Effector memory CD8-positive, alpha-beta T cell (primary cell): Measurements from ENCODE around the gene SPAG8.
A peak's percentile ranks its signal among the peaks of the same experiment; 100 is the strongest.

ENCODE experiments used
- ATAC-seq: fragments of 150-1000 bp; cut with Tn5 transposase; replicated peaks from 2 replicates; pipeline ENCODE4 v1.10.0; 2021; ENCODE audit warnings: mild to moderate bottlenecking, moderate library complexity
- DNase-seq, 3 experiments: peaks; one replicate each; pipeline ENCODE4 v3.0.0; 2021
- H3K27ac Mint-ChIP-seq, 2 donors: one replicate each; pipeline ENCODE4 v1.8.0; 2022; ENCODE audit warnings: mild to moderate bottlenecking in 2 of 2, mixed read lengths in 2 of 2, moderate library complexity in 2 of 2
- H3K27me3 Mint-ChIP-seq, 2 donors: one replicate each; pipeline ENCODE4 v1.8.0; 2022; ENCODE audit warnings: mixed read lengths in 2 of 2
- H3K36me3 Mint-ChIP-seq: one replicate; pipeline ENCODE4 v1.8.0; 2022; ENCODE audit warnings: mild to moderate bottlenecking, moderate library complexity, mixed read lengths; ENCODE audit not compliant: insufficient read depth
- H3K4me1 Mint-ChIP-seq, 2 donors: one replicate each; pipeline ENCODE4 v1.8.0; 2022; ENCODE audit warnings: low read depth in 2 of 2, mixed read lengths in 2 of 2
- H3K4me3 Mint-ChIP-seq, 2 donors: one replicate each; pipeline ENCODE4 v1.8.0; 2022; ENCODE audit warnings: mild to moderate bottlenecking in 2 of 2, mixed read lengths in 2 of 2, moderate library complexity in 2 of 2
- H3K9me3 Mint-ChIP-seq, 2 donors: one replicate each; pipeline ENCODE4 v1.8.0; 2022; ENCODE audit warnings: mixed read lengths in 2 of 2

SPAG8 gene

GRCh38 chr9:35831040-35831439, 19.0 kb upstream of the SPAG8 start:
- Mint-ChIP-seq H3K4me3 (no peak overlapping the region), H3K36me3 (peaks cover 12% of the 10 kb centered on the region), H3K27ac (no peak overlapping the region), H3K4me1 (peaks cover 30 to 32% of the 10 kb centered on the region in 2 donors), H3K27me3 (no peaks in the 10 kb centered on the region), H3K9me3 (no peaks in the 10 kb centered on the region)
- DNase-seq (no peak), ATAC-seq (no peak)

DNA sequence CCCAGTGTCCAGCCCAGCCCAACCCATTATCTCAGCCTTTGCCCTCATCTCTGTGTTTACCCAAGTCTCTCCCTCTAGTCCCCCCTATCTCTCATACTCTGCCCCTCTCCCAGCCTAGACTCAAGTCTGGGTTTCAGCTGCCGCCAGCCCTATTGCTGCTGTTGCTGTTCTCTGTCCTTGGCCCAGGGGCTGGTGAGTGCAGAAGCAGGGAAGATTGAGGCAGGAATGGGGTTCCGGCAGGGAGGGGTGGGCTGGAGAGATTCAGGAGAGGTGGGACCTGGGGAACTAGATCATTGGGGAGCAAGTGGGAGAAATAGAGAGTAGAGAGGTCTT, 17.7 kb upstream of the SPAG8 start:
- no peak for DNase-seq
- H3K4me3 Mint-ChIP-seq, result peak overlapping the region; percentile 90 to 99
- no peaks in the 10 kb centered on the region for H3K9me3 Mint-ChIP-seq
- no peak for ATAC-seq
- peaks cover 12% of the 10 kb centered on the region for H3K36me3 Mint-ChIP-seq
- H3K4me1 Mint-ChIP-seq, result peaks cover 32% of the 10 kb centered on the region in 2 donors
- no peaks in the 10 kb centered on the region for H3K27me3 Mint-ChIP-seq
- peak overlapping the region; percentile 92 to 97 for H3K27ac Mint-ChIP-seq

- ATAC-seq, result peak; percentile 92
These were observed 17.2 kb upstream of the SPAG8 start, which contains the start of gene TMEM8B for GRCh38 chr9:35829084-35829763. TMEM8B (plus strand) TSS chr9:35829228; CDS start chr9:35829448, 220 bp downstream.

GRCh38 chr9:35828716-35829083, 16.6 kb upstream of the SPAG8 start, which contains the start of gene FAM221B:
FAM221B (minus strand) TSS chr9:35828732; CDS start chr9:35826161, 2,571 bp downstream.
- Mint-ChIP-seq H3K27me3 (no peaks in the 10 kb centered on the region), H3K36me3 (peaks cover 12% of the 10 kb centered on the region), H3K27ac (peak within 1 kb of the TSS; percentile 92 to 97), H3K4me1 (peaks cover 32% of the 10 kb centered on the region in 2 donors), H3K9me3 (no peaks in the 10 kb centered on the region), H3K4me3 (peak within 1 kb of the TSS; percentile 90 to 99)
- peak; percentile 21 for ATAC-seq
- peak in 1 of 3 experiments; percentile 31 for DNase-seq

More at GRCh38 chr9:35829084-35829763, 17.2 kb upstream of the SPAG8 start, which contains the start of gene TMEM8B:
- peak; percentile 86 to 87 (median 87) for DNase-seq
- Mint-ChIP-seq H3K4me3 (peak within 1 kb of the TSS; percentile 90 to 99), H3K27ac (peak within 1 kb of the TSS; percentile 92 to 97), H3K4me1 (peaks cover 32% of the 10 kb centered on the region in 2 donors), H3K36me3 (peaks cover 12% of the 10 kb centered on the region), H3K9me3 (no peaks in the 10 kb centered on the region), H3K27me3 (no peaks in the 10 kb centered on the region)

DNA sequence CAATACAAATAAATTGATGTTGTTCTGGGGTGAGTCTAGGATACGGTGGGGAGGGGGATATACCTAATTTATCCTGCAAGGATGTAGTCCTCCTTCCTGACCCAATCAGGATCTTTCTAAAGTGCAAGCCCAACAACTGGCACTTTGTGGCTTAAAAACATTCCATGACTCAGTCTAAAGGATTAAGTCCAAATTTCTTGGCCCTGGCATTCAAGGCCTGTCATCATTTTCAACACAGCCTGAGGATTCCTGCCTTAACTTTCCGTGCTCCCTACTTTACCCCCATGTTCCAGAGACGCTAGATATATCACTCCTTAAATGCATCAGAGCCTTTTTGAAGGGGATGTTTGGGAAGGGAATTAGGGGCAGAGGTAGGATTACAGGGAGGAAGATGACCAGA, 15.4 kb upstream of the SPAG8 start:
- H3K27ac Mint-ChIP-seq, result peak overlapping the region in 1 of 2 donors; percentile 97
- peaks cover 0 to 6% of the 10 kb centered on the region in 2 donors for H3K27me3 Mint-ChIP-seq
- no peak for DNase-seq
- peak overlapping the region; percentile 90 to 99 for H3K4me3 Mint-ChIP-seq
- H3K36me3 Mint-ChIP-seq, result peaks cover 12% of the 10 kb centered on the region
- ATAC-seq, result no peak
- peaks cover 32% of the 10 kb centered on the region in 2 donors for H3K4me1 Mint-ChIP-seq
- no peaks in the 10 kb centered on the region for H3K9me3 Mint-ChIP-seq

GRCh38 chr9:35826071-35826701, 14.1 kb upstream of the SPAG8 start:
- H3K27ac Mint-ChIP-seq, result no peak overlapping the region
- H3K36me3 Mint-ChIP-seq, result peaks cover 12% of the 10 kb centered on the region
- peak; percentile 38 for ATAC-seq
- no peaks in the 10 kb centered on the region for H3K9me3 Mint-ChIP-seq
- peak; percentile 36 to 42 (median 40) for DNase-seq
- H3K4me3 Mint-ChIP-seq, result no peak overlapping the region
- H3K27me3 Mint-ChIP-seq, result peaks cover 0 to 6% of the 10 kb centered on the region in 2 donors
- H3K4me1 Mint-ChIP-seq, result peaks cover 28 to 32% of the 10 kb centered on the region in 2 donors

- Mint-ChIP-seq H3K9me3 (no peaks in the 10 kb centered on the region), H3K4me1 (peaks cover 5 to 6% of the 10 kb centered on the region in 2 donors), H3K27ac (no peak overlapping the region), H3K4me3 (no peak overlapping the region), H3K27me3 (peaks cover 5 to 6% of the 10 kb centered on the region in 2 donors), H3K36me3 (peaks cover under 1% of the 10 kb centered on the region)
- DNase-seq (no peak), ATAC-seq (no peak)
These were observed 10.9 kb upstream of the SPAG8 start for GRCh38 chr9:35822926-35823325.

DNA sequence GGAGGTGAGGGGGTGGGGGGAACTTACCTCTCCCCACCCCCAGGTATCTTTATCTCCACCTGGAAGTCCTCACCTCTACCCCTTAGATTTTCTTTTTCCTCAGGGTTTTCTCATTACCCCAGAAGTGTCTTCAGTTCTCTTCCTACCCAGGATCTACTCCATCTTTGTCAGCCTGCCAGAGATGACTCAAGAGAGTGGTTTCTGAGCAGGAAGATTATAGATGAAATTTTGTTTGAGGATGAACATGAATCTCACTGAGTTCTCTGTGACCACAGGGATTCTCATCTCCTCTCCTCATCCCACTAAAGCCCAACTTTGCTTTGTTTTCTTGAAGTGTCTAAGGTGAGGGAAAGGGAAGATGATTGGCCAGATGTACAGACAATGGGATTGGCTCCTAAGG, 8.0 kb upstream of the SPAG8 start:
- Mint-ChIP-seq H3K9me3 (peaks cover 0 to 1% of the 10 kb centered on the region in 2 donors), H3K27me3 (peaks cover 6% of the 10 kb centered on the region in 2 donors), H3K36me3 (peaks cover 12% of the 10 kb centered on the region), H3K27ac (no peak overlapping the region), H3K4me3 (no peak overlapping the region), H3K4me1 (peaks cover 3 to 7% of the 10 kb centered on the region in 2 donors)
- ATAC-seq, result no peak
- no peak for DNase-seq

- peaks cover 6% of the 10 kb centered on the region in 2 donors for H3K27me3 Mint-ChIP-seq
- H3K36me3 Mint-ChIP-seq, result peaks cover 13% of the 10 kb centered on the region
These were observed 6.3 kb upstream of the SPAG8 start for GRCh38 chr9:35818341-35818740.

GRCh38 chr9:35816708-35817107, 4.6 kb upstream of the SPAG8 start:
- H3K4me1 Mint-ChIP-seq, result peaks cover 24 to 26% of the 10 kb centered on the region in 2 donors
- DNase-seq, result no peak
- no peak overlapping the region for H3K27ac Mint-ChIP-seq
- peak overlapping the region in 1 of 2 donors; percentile 92 for H3K4me3 Mint-ChIP-seq
- H3K27me3 Mint-ChIP-seq, result peaks cover 0 to 6% of the 10 kb centered on the region in 2 donors
- ATAC-seq, result no peak
- peaks cover 18% of the 10 kb centered on the region for H3K36me3 Mint-ChIP-seq
- peaks cover 0 to 1% of the 10 kb centered on the region in 2 donors for H3K9me3 Mint-ChIP-seq

More at GRCh38 chr9:35818341-35818740, 6.3 kb upstream of the SPAG8 start:
- DNase-seq, result no peak
- Mint-ChIP-seq H3K9me3 (peaks cover 0 to 1% of the 10 kb centered on the region in 2 donors), H3K4me3 (no peak overlapping the region), H3K4me1 (peaks cover 9 to 14% of the 10 kb centered on the region in 2 donors), H3K27ac (no peak overlapping the region)
- ATAC-seq, result no peak

DNA sequence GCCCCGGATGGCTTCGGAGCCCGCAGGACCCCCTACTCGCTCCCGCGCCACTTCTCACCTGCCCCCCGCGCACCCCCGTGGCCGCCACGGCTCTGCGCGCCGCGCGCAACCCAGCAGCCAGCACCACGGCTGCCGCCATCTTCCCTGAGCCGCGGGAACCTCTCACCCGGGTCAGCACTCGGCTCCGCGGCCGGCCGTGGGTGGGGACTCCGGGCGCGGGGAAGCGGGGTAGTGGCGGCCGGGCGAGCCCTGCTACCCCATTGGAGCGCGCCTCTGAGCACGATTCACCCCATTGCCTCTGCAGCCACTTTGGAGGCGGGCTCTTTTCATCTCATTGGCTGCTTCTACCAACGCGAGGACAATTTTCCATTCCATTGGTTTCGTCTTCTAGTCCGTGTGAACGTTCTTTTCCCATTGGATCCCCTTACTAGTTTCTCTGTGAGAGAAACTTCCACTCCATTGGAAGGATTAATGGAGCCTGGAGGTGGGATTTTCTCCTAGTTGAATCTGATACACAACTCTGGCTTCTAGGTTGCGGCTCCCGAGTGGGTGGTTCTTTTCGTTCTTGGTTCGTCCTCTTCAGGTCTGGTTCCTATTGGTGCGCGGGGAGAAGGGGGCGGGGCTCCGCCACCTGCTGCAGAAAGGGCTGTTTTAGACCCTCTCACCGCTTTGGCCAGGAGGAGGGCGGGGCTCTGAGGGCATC, 2.9 kb upstream of the SPAG8 start, which contains the start of gene HINT2:
Gene HINT2, minus strand, starts transcription at position 202 of the 703 bp plus-strand sequence. Its CDS starts 63 bp downstream, at position 139.
- Mint-ChIP-seq H3K4me3 (peak within 1 kb of the TSS; percentile 83 to 92), H3K4me1 (peaks cover 28 to 29% of the 10 kb centered on the region in 2 donors), H3K27me3 (peaks cover 0 to 6% of the 10 kb centered on the region in 2 donors), H3K9me3 (peaks cover 0 to 1% of the 10 kb centered on the region in 2 donors), H3K36me3 (peaks cover 20% of the 10 kb centered on the region), H3K27ac (peak within 1 kb of the TSS; percentile 85 to 87)
- ATAC-seq, result peak; percentile 72
- peak; percentile 94 to 97 (median 95) for DNase-seq

- Mint-ChIP-seq H3K4me1 (peaks cover 28 to 29% of the 10 kb centered on the region in 2 donors), H3K4me3 (peak overlapping the region; percentile 83 to 92)
- ATAC-seq, result no peak
These were observed 2.2 kb upstream of the SPAG8 start for GRCh38 chr9:35814106-35814840.

More at GRCh38 chr9:35814106-35814840, 2.2 kb upstream of the SPAG8 start:
- peak in 2 of 3 experiments; percentile 16 to 23 for DNase-seq
- Mint-ChIP-seq H3K27ac (peak overlapping the region; percentile 85 to 87), H3K36me3 (peaks cover 20% of the 10 kb centered on the region), H3K9me3 (peaks cover 0 to 1% of the 10 kb centered on the region in 2 donors), H3K27me3 (peaks cover 0 to 6% of the 10 kb centered on the region in 2 donors)
